Urinary bladder (tissue), 4 donors: ENCODE results near the gene PPFIBP2. TPM values are rescaled to one million over a fixed set of nuclear protein-coding genes. Genes with fewer than 3 reads are reported as not detected.

Source experiments
- DNase-seq: peaks from one replicate; pipeline ENCODE4 v3.0.0-alpha.2; 2015; ENCODE audit errors: extremely low spot score
- H3K27ac ChIP-seq: one replicate; pipeline ENCODE4 v1.5.1; 2013; ENCODE audit warnings: low read depth, mild to moderate bottlenecking, moderate library complexity
- H3K36me3 ChIP-seq: one replicate; pipeline ENCODE4 v1.6.1; 2013; ENCODE audit warnings: mild to moderate bottlenecking, moderate library complexity; ENCODE audit not compliant: insufficient read depth
- H3K4me1 ChIP-seq: one replicate; pipeline ENCODE4 v1.6.1; 2013; ENCODE audit warnings: mild to moderate bottlenecking, moderate library complexity; ENCODE audit not compliant: insufficient read depth
- H3K4me3 ChIP-seq: one replicate; pipeline ENCODE4 v1.5.1; 2013; ENCODE audit warnings: low read depth, low read length
- WGBS: extraction: QIAGEN DNeasy Blood & Tissue Kit; methylation state at CpG from one replicate; pipeline ENCODE4 v1.1.7; 2013; 5-methylcytosine and 5-hydroxymethylcytosine counted together
- polyA plus RNA-seq: library from polyadenylated mRNA; stranded (reverse); fragments of 200-250 nt; gene quantifications from one replicate; pipeline ENCODE4 v1.2.3, GENCODE V29; 2013
- total RNA-seq: library from RNA; depleted of rRNA; stranded (reverse); fragments of >200 nt; gene quantifications from one replicate; pipeline ENCODE4 v1.2.3, GENCODE V29; 2014
- donor health status: healthy with polysubstance abuse.
- donor health status: healthy.

The PPFIBP2 gene
- total and polyA plus RNA-seq, 2 donors = 11.9 to 56.8 TPM

GRCh38 chr11:7587712-7588111 is 73.9 kb downstream of the PPFIBP2 start:
- Histone ChIP-seq H3K36me3 (no peaks in the 10 kb centered on the region), H3K4me3 (no peak overlapping the region), H3K27ac (no peak overlapping the region), H3K4me1 (no peaks in the 10 kb centered on the region)
- DNase-seq = no peak
- 87% methylated on average over 2 of the region's 2 CpGs for WGBS

GRCh38 chr11:7589861-7590260 is 76.1 kb downstream of the PPFIBP2 start:
- Histone ChIP-seq H3K4me1 (no peaks in the 10 kb centered on the region), H3K4me3 (no peak overlapping the region), H3K27ac (no peak overlapping the region), H3K36me3 (no peaks in the 10 kb centered on the region)
- no peak for DNase-seq
- 90% methylated on average over 2 of the region's 2 CpGs for WGBS

DNA sequence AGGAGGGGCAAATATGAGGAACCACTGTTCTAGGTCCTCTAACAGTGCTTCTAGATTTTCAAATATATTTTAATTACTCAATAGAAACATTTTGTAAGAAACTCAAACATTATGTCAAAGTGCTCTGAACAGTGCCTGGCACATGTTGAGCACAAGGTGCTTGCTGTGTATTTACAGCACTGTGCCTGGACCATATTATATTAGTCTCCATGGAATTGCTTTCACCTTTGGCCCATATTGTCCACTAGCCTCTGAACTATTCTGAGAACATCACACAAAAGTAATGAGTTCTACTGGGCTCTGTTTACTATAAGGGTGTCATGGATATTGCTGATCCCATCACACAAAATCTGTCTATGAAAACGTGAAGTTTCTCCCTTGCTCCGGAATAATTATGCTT is 76.7 kb downstream of the PPFIBP2 start:
- no peaks in the 10 kb centered on the region for H3K4me1 ChIP-seq
- no peak for DNase-seq
- H3K4me3 ChIP-seq = no peak overlapping the region
- H3K27ac ChIP-seq = no peak overlapping the region
- WGBS = 95% methylated on average over 2 of the region's 2 CpGs
- H3K36me3 ChIP-seq = no peaks in the 10 kb centered on the region

DNA sequence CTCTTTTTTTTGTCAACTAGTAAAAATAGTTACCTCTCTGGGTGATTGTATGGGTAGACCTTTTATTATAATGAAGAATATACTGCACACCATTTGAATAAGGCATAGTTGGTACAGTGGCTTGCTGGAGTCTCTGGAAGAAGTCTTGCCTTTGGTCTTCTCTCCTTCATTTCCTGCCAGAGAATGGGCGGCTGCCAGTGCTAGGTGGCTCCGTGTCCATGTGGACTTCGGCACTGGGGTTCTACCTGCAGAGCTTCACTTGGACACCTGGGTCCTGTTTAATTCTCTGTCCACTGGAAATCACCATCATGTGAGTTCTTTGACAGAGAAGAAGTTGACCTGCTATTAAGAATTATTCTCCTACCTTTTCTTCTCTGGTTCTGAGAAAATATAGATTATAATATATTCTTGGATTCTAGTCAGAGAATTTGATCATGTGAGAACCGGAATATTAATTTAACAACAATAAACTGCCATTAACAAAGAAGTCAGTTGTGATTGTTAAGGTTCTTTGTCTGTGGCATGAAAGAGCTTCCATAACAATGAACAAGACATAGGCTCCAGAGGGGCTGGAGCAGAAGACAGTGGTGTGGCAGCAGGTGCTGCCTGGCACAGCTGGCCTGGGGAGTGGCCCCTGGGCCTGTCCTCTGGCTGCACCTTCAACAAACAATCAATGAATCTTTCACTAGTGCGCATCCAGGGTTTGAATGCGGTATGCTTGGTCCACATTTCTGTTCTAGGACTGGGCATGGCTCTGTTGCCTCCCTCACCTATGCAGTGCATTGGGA is 77.5 kb downstream of the PPFIBP2 start:
- DNase-seq = no peak
- no peaks in the 10 kb centered on the region for H3K4me1 ChIP-seq
- H3K36me3 ChIP-seq = no peaks in the 10 kb centered on the region
- 95% methylated on average over 6 of the region's 6 CpGs for WGBS
- no peak overlapping the region for H3K27ac ChIP-seq
- no peak overlapping the region for H3K4me3 ChIP-seq

DNA sequence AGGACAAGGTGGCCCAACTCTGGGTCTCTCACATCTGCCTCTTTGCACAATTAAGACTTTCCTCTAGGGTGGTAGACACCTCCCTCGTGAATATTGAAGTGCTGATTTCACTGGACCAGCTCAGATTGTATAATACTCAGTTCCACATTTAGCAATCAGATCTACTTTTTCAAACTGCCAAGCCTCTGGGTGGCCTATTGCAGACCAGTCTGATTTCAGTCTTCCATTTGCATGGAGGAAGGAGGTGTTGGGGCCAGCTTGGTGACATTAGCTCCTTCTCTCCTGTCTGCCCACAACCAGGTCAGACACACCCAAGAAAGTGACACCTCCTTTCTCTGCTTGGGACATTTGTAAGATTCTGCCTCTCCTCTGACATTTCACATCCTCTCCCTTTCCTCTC is 78.2 kb downstream of the PPFIBP2 start:
- 82% methylated on average over 1 of the region's 1 CpG for WGBS
- H3K4me1 ChIP-seq = no peaks in the 10 kb centered on the region
- no peak overlapping the region for H3K4me3 ChIP-seq
- no peak for DNase-seq
- no peaks in the 10 kb centered on the region for H3K36me3 ChIP-seq
- H3K27ac ChIP-seq = no peak overlapping the region

GRCh38 chr11:7592711-7593110 is 78.9 kb downstream of the PPFIBP2 start:
- WGBS = 90% methylated on average over 3 of the region's 3 CpGs
- no peaks in the 10 kb centered on the region for H3K36me3 ChIP-seq
- DNase-seq = no peak
- no peak overlapping the region for H3K4me3 ChIP-seq
- no peak overlapping the region for H3K27ac ChIP-seq
- H3K4me1 ChIP-seq = no peaks in the 10 kb centered on the region

GRCh38 chr11:7593481-7593880 is 79.7 kb downstream of the PPFIBP2 start:
- no peak overlapping the region for H3K4me3 ChIP-seq
- H3K27ac ChIP-seq = no peak overlapping the region
- no peak for DNase-seq
- 88% methylated on average over 3 of the region's 3 CpGs for WGBS
- no peaks in the 10 kb centered on the region for H3K4me1 ChIP-seq
- no peaks in the 10 kb centered on the region for H3K36me3 ChIP-seq

DNA sequence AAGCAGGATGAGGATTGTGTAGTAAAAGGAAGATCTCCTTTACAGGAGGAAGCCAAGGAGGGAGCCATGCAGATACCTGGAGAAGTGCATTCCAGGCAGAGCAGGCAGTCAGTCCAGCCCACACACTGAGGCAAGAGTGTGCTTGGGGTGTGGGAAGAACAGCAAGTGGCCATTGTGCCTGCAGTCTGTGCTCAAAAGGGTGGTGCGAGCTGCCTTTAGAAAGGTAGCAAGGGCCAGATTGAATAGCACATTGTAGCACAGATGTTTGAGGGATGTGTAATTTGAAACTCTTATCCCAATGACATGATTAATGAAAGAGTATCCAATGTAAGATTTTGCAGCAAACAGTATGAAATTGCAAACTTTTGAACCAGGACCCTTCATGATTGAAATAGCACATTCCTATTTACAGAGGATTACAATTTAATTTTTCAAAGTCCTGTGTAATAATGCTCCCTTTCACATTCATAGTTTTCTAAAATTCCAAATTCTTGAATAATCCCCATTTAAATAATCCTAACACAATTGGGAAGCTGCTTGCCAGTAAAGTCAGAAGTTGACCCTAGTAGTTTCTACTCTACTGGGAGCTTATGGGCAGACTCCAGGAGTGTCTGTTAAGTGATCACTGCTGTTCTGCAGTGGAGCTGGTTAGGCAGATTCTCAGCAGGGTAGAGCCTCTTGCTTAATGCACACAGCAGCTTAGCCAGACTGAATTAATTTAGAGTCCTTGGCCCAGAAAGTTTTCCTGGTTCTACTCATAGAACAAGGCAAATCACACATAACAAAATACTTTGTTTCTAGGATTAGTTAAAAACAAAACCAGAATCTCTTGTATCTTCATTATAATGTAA is 81.4 kb downstream of the PPFIBP2 start:
- WGBS = 80% methylated on average over 1 of the region's 1 CpG
- H3K4me3 ChIP-seq = no peak overlapping the region
- H3K4me1 ChIP-seq = no peaks in the 10 kb centered on the region
- no peaks in the 10 kb centered on the region for H3K36me3 ChIP-seq
- no peak overlapping the region for H3K27ac ChIP-seq
- no peak for DNase-seq

DNA sequence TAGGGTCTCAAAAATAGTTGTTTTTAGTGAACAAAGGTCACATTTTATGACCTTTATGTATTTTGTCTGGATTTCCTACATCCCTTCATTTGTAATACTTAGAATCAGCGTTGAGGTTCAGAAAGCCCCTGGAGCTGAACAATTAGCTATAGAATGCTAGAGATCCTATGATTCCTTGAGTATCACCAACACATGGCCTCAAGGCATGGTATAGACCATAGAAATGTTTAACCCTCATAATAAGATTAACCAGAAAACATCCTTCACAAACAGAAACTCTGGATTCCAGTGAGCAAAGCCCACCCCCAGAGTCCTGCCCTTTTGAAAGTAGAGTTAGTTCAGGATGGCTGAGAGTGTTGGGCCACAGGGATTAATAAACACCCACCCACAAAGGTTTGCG is 82.2 kb downstream of the PPFIBP2 start:
- no peaks in the 10 kb centered on the region for H3K4me1 ChIP-seq
- H3K27ac ChIP-seq = no peak overlapping the region
- no peaks in the 10 kb centered on the region for H3K36me3 ChIP-seq
- H3K4me3 ChIP-seq = no peak overlapping the region
- 96% methylated on average over 2 of the region's 2 CpGs for WGBS
- no peak for DNase-seq

- 83% methylated on average over 5 of the region's 5 CpGs for WGBS
- Histone ChIP-seq H3K36me3 (no peaks in the 10 kb centered on the region), H3K4me3 (no peak overlapping the region), H3K27ac (peak overlapping the region; percentile 13), H3K4me1 (no peaks in the 10 kb centered on the region)
- DNase-seq = no peak
Observed at GRCh38 chr11:7596975-7597391, 83.2 kb downstream of the PPFIBP2 start.

- H3K4me1 ChIP-seq = no peaks in the 10 kb centered on the region
- DNase-seq = peak; percentile 83
- no peak overlapping the region for H3K4me3 ChIP-seq
- WGBS = 74% methylated on average over 8 of the region's 8 CpGs
- peak overlapping the region; percentile 13 for H3K27ac ChIP-seq
- no peaks in the 10 kb centered on the region for H3K36me3 ChIP-seq
Observed at GRCh38 chr11:7597620-7598019, 83.8 kb downstream of the PPFIBP2 start.

DNA sequence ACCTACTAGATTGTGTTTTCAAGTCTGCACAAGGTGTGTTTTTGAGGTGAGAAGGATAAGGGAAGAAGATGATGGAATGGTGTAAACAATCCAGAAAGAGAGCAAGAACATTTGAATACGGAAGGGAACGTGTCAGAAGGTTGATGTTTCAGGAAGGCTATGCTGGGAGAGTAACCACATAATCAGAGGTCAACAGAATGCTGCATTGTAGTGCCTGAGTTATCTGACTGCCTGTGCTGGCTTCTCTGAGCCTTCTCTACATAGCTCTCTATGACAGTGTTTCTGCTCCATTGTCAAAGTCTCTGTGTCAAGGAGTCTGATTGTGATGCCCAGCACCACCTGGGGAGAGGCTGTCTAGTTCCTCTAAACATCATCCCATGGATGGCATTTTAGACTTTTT is 85.4 kb downstream of the PPFIBP2 start:
- H3K4me1 ChIP-seq = no peaks in the 10 kb centered on the region
- no peak for DNase-seq
- no peaks in the 10 kb centered on the region for H3K36me3 ChIP-seq
- 73% methylated on average over 2 of the region's 2 CpGs for WGBS
- no peak overlapping the region for H3K4me3 ChIP-seq
- no peak overlapping the region for H3K27ac ChIP-seq

GRCh38 chr11:7600205-7600775 is 86.5 kb downstream of the PPFIBP2 start:
- no peak for DNase-seq
- Histone ChIP-seq H3K27ac (no peak overlapping the region), H3K4me3 (no peak overlapping the region), H3K4me1 (no peaks in the 10 kb centered on the region), H3K36me3 (no peaks in the 10 kb centered on the region)
- 73% methylated on average over 6 of the region's 6 CpGs for WGBS
